Ishikawa (cell line): Measurements from ENCODE around the gene PSME2.

Experiments
- RAD21 ChIP-seq: IDR thresholded peaks from 2 replicates; pipeline ENCODE4 v1.6.1; 2012; ENCODE audit warnings: low read depth
- TAF1 ChIP-seq: IDR thresholded peaks from 2 replicates; pipeline ENCODE4 v1.6.1; 2012; ENCODE audit warnings: low read depth, mild to moderate bottlenecking

DNA sequence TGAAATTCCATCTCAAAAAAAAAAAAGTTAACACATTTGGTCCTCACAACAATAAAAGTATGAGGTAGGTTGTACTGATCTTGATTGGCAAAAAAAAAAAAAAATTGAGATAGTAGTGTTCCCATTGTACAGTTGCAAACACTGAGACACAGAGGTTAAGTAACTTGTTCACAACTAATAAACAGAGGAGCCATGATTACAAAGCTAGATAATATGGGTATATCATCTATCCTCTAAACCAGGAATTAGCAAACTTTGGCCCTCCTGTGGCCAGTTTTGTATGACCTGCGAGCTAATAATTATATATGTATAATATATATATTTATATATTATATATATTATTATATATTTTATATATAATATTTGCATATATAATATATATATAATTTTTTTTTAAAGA lies 12.7 kb downstream of the PSME2 start:
- no peak for TF ChIP-seq RAD21
- no peak for TF ChIP-seq TAF1
